Duodenal mucosa (tissue), 2 donors: ENCODE measurements around the gene TTC27.

ENCODE experiments used
- H3K27ac ChIP-seq: one replicate; pipeline ENCODE4 v1.7.0; 2013; ENCODE audit warnings: low read depth, low read length
- H3K27me3 ChIP-seq, 2 donors: one replicate each; pipeline ENCODE4 v1.7.0; 2013; ENCODE audit warnings: low read length in 2 of 2, control low read depth in 1 of 2; ENCODE audit not compliant: insufficient read depth in 2 of 2, control insufficient read depth in 1 of 2
- H3K36me3 ChIP-seq, 2 donors: one replicate each; pipeline ENCODE4 v1.7.0; 2013; ENCODE audit warnings: low read length in 2 of 2, control low read depth in 1 of 2; ENCODE audit not compliant: insufficient read depth in 2 of 2, control insufficient read depth in 1 of 2
- H3K4me1 ChIP-seq, 2 donors: one replicate each; pipeline ENCODE4 v1.7.0; 2013; ENCODE audit warnings: low read length in 2 of 2, control low read depth in 1 of 2; ENCODE audit not compliant: insufficient read depth in 2 of 2, control insufficient read depth in 1 of 2
- H3K4me3 ChIP-seq, 2 donors: one replicate each; pipeline ENCODE4 v1.7.0; 2013; ENCODE audit warnings: low read length in 2 of 2, low read depth in 1 of 2
- H3K9ac ChIP-seq, 2 donors: one replicate each; pipeline ENCODE4 v1.7.0; 2013; ENCODE audit warnings: low read length in 2 of 2, low read depth in 1 of 2
- H3K9me3 ChIP-seq, 2 donors: one replicate each; pipeline ENCODE4 v1.7.0; 2013; ENCODE audit warnings: low read length in 2 of 2, control low read depth in 1 of 2; ENCODE audit not compliant: control insufficient read depth in 1 of 2

The TTC27 gene

DNA sequence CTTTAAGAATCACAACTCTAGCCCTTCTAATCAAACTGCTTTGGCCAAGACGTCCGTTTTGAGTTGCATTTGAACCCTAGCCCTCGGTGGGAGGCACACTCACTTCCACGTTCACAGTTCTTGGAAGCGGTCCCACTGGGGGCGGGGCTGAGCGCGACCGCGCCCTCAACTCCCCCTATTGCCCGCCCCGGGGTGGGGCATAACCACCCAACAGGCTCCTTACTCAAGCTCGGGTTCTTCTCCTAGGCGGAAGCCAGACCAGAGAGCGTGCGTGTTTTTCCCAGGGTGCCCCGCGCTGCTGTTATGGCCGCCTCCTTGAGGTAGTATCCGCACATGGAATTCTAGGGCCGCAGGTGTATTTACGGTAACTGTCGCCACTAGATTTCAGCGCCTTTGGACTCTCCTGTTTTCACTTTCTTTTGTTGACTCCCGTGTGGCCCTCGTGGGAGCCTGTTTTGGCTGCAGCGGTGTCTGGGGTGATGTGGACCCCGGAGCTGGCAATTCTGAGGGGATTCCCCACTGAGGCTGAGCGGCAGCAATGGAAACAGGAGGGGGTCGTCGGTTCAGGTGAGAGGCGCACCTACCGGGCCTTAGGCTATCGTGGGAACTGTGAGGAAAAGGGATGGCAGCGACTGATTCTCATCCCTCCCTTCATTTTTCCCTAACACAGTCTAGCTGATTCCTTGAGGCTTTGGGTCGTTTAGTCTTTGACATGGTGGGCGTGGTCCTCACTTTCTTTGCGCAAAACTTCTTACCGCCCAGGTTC lies at the start of gene TTC27:
TTC27 (plus strand) TSS at position 237 of the 766 bp plus-strand sequence; CDS start at position 480, 243 bp downstream.
- Histone ChIP-seq H3K27ac (no peak within 1 kb of the TSS), H3K4me3 (peak within 1 kb of the TSS; percentile 93 to 95), H3K4me1 (peaks cover 3 to 5% of the 10 kb centered on the region in 2 donors), H3K9me3 (no peaks in the 10 kb centered on the region), H3K9ac (peak within 1 kb of the TSS; percentile 69 to 91), H3K27me3 (no peaks in the 10 kb centered on the region), H3K36me3 (peaks cover 3 to 10% of the 10 kb centered on the region in 2 donors)

DNA sequence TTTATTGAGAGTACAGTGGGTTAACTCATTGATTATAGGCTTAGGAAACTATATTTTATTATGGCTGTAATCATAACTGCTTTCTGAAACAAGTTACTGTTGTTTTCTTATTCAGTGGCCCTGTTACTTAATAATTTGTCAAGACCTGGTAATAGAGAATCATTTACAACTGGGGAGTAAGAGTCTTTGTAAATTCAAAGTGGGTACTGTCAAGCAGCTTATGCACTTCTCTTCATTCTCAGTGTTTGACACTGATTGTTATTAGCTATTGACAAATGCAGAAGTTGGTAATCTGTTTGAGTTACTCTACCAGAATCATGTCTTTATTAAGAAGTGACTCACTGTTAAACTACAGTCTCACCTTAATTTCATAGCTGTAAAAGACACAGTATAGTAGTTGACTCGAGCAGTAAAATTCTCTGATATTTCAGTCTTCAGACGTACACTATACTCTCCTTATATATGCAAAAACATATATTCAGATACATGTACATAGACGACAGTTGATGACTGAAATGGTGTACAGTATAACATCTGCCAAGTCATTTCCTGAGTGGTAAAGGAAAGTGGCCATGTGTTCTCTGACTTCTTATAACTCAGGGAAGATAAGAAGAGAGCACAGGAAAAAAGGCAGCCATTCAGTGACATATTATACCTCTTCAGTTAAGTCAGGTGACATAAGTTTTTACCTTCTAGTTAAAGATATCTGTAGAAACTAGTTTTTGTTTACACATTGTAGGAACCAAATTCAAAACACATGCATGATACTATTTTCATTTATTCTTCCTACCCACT lies 36.0 kb upstream of the TTC27 start:
- H3K4me3 ChIP-seq: no peak overlapping the region
- peaks cover 5 to 7% of the 10 kb centered on the region in 2 donors for H3K36me3 ChIP-seq
- H3K4me1 ChIP-seq: no peaks in the 10 kb centered on the region
- H3K9me3 ChIP-seq: no peaks in the 10 kb centered on the region
- no peak overlapping the region for H3K9ac ChIP-seq
- no peaks in the 10 kb centered on the region for H3K27me3 ChIP-seq
- no peak overlapping the region for H3K27ac ChIP-seq

DNA sequence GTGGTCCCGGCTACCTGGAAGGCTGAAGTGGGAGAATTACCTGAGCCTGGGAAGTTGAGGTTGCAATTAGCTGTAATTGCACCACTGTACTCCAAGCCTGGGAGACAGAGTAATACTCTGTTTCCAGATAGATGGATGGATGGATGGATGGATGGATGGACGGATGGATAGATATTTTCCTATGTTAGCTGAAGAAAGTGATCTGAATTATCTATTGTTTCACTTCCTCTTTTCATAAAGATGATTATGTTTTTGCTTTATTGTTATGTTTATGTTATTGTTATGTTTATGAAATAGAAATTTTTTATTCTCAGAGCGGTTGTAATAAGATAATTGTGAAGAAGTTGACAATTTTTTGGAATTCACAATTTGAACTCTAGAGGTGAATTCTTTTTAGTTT lies 33.3 kb upstream of the TTC27 start:
- Histone ChIP-seq H3K27ac (no peak overlapping the region), H3K9me3 (no peaks in the 10 kb centered on the region), H3K9ac (no peak overlapping the region), H3K4me3 (no peak overlapping the region), H3K27me3 (no peaks in the 10 kb centered on the region), H3K36me3 (peaks cover 5 to 19% of the 10 kb centered on the region in 2 donors), H3K4me1 (no peaks in the 10 kb centered on the region)

DNA sequence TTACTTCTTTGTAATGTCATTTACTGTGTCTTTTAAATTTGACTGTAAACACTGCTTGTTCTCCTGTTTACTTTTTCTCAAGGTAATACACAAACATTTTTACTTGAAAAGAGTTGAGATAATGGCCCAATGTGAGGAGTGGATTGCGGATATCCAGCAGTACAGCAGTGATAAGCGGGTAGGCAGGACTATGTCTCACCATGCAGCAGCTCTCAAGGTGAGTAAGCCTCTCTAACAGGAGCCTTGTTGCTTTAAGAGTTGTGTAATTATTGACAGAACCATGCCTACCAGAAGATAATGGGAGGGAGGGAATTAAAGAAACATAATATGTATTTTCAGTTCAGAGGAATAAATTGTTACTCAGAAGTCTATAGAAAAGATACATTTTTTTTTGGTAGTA lies 16.5 kb upstream of the TTC27 start:
- Histone ChIP-seq H3K9me3 (no peaks in the 10 kb centered on the region), H3K27ac (no peak overlapping the region), H3K9ac (no peak overlapping the region), H3K27me3 (no peaks in the 10 kb centered on the region), H3K36me3 (peaks cover 12 to 63% of the 10 kb centered on the region in 2 donors), H3K4me1 (no peaks in the 10 kb centered on the region), H3K4me3 (no peak overlapping the region)

DNA sequence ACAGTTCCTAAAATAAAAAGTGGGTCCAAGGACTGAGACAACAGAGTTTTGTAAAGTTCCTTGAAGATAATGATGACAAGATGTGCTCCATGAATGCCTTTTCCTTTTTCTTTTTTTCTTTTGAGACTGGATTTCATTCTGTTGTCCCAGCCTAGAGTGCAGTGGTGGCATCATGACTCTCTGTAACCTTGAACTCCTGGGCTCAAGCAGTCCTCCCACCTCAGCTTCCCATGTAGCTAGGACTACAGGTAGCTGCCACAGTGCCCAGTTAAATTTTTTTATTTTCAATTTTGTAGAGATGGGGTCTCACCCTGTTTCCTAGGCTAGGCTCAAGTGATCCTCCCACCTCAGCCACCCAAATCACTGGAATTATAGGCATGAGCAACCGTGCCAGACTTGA lies 16.1 kb upstream of the TTC27 start:
- Histone ChIP-seq H3K27ac (no peak overlapping the region), H3K27me3 (no peaks in the 10 kb centered on the region), H3K36me3 (peaks cover 12 to 62% of the 10 kb centered on the region in 2 donors), H3K9ac (no peak overlapping the region), H3K4me3 (no peak overlapping the region), H3K4me1 (no peaks in the 10 kb centered on the region), H3K9me3 (no peaks in the 10 kb centered on the region)

DNA sequence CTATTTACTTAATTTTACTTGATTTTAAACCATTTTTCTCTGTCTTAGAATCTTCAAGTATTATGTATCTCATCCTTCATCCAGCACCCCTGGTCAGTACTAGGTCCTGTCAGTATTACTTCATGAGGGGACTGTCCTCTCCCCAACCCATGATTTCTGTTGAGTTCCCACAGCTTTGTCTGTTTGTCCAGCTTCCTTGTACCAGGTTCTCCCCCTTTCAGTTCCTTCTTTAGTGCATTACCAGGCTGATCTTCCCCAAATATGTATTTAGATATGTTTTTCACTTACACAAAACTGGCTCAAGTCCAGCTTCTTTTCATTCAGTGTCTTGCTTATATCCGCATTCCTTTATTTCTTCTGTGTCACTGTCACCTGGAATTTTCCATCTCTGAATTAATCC lies 13.8 kb upstream of the TTC27 start:
- H3K36me3 ChIP-seq: peaks cover 22 to 54% of the 10 kb centered on the region in 2 donors
- no peak overlapping the region for H3K9ac ChIP-seq
- H3K27ac ChIP-seq: no peak overlapping the region
- no peaks in the 10 kb centered on the region for H3K9me3 ChIP-seq
- no peaks in the 10 kb centered on the region for H3K27me3 ChIP-seq
- H3K4me1 ChIP-seq: peaks cover 0 to 7% of the 10 kb centered on the region in 2 donors
- no peak overlapping the region for H3K4me3 ChIP-seq

DNA sequence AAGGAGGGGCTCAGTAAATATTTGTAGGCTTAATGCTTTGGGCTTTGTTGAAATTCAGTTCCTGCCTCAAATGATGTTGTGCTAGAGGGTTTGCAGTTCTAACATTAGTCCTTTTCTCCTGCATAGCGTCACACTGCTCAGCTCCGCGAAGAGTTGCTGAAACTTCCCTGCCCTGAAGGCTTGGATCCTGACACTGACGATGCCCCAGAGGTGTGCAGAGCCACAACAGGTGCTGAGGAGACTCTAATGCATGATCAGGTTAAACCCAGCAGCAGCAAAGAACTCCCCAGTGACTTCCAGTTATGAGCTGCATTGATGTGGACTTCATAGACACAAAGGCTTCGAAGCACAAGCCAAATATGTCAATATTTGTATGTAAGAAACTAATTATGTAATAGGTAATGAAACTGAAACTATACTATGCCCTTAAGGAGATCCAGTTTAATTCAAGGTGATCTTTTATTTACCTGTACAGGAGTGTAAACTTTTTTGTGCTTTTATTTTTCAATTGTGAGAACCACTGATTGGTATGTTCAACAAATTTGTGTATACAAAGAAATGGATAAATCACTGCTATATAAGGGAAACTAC lies 10.2 kb upstream of the TTC27 start:
- H3K4me1 ChIP-seq: peaks cover 5 to 12% of the 10 kb centered on the region in 2 donors
- H3K36me3 ChIP-seq: peaks cover 22 to 45% of the 10 kb centered on the region in 2 donors
- no peak overlapping the region for H3K9ac ChIP-seq
- no peak overlapping the region for H3K4me3 ChIP-seq
- H3K27me3 ChIP-seq: no peaks in the 10 kb centered on the region
- no peak overlapping the region for H3K27ac ChIP-seq
- H3K9me3 ChIP-seq: no peaks in the 10 kb centered on the region

DNA sequence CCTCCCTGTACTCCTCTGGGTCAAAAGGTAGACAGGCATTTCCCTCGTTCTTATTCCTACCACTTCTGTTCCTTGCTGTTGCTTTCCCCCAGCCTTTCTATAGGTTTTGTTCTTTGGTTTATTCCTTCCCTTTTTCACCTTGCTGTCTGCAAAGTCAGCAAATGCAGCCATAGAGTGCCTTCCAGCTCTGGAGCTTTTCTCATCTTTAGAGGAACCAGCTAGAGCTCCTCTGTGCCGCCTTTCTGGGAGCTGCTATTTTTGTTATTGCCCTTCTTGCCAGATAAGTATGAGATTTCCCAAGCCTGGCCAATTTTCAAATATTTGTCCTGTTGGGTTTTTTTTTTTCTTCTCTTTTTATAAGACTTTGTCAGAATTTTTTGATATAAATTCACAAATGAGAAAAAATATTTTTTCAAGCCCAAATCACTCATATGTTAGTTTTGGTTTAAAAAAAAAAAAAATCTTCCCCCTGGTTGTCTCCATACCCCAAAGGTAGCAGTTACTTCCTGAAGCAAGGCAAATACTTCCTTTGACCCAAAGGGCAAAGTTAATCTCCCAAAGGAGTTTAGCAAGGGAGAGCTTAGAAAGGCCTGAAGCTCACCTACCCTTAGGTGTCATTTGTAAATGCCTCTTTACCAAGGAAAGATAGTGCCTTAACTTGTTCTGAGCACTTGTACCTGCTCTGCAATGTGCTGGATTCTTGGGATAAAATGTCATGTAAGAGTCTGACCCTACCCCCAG lies 5.1 kb upstream of the TTC27 start:
- H3K9ac ChIP-seq: no peak overlapping the region
- H3K27ac ChIP-seq: no peak overlapping the region
- no peaks in the 10 kb centered on the region for H3K9me3 ChIP-seq
- no peak overlapping the region for H3K4me3 ChIP-seq
- H3K4me1 ChIP-seq: peaks cover 5 to 14% of the 10 kb centered on the region in 2 donors
- H3K36me3 ChIP-seq: peaks cover 13 to 14% of the 10 kb centered on the region in 2 donors
- H3K27me3 ChIP-seq: no peaks in the 10 kb centered on the region

DNA sequence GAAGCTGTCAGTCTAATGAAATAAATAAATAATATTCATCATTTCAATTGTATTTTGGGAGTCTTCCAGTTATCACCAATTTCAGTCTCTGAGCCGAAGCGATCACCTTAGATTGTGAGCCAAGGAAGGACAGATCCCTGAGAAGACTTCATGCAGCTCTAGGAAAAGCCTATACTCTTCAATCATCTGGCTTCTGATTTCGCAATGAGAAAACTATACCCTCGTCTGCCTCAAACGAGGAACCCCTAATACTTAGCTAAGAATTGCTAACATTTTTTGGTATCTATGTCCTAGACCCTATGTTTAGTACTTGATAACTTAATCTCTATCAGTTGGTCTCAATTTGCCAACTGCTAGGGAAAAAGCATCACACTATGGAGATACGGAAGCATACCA lies 4.5 kb upstream of the TTC27 start:
- Histone ChIP-seq H3K4me1 (peaks cover 5 to 11% of the 10 kb centered on the region in 2 donors), H3K9me3 (no peaks in the 10 kb centered on the region), H3K27ac (no peak overlapping the region), H3K36me3 (peaks cover 12 to 14% of the 10 kb centered on the region in 2 donors), H3K27me3 (no peaks in the 10 kb centered on the region), H3K4me3 (no peak overlapping the region), H3K9ac (no peak overlapping the region)
